Measurements from ENCODE around the gene PRR9. TPM values are rescaled to one million over a fixed set of nuclear protein-coding genes. Genes with fewer than 3 reads are reported as not detected.

PRR9 gene
- total RNA-seq, 1 donor from 2014 or later, result not detected

DNA sequence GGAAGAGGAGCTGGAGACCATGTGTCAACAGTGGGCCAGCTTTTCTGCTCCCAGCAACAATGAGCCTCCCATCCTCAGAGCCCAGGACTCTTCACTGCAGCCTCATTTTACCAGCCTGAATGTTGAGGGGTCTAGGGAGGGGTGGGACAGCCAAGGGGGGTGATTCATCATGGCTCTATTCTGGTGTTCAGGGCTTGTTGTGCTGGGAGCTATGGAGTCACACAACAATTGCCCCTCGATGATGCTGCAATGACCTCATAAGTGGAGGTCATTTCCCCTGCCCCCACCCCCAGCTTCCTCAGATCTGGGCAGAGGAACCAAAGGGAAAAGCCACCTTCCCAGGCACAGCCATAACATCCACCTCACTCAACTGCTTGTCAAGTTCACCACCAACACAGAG lies 14.3 kb upstream of the PRR9 start, which contains the start of gene LELP1:
TSS of gene LELP1 (plus strand) at position 301 of the 400 bp plus-strand sequence. CDS start 1,278 bp downstream, outside the sequence.
- no peaks in the 10 kb centered on the region for H3F3A ChIP-seq (ENCODE audit: low read depth)
- H3K27ac ChIP-seq, result no peak within 1 kb of the TSS
- no peaks in the 10 kb centered on the region for H3K27me3 ChIP-seq
- no peaks in the 10 kb centered on the region for H3K79me2 ChIP-seq (ENCODE audit: low read depth)
- H3K4me3 ChIP-seq, result no peak within 1 kb of the TSS
- no peak within 1 kb of the TSS for H3K27ac Mint-ChIP-seq
- H3K4me1 ChIP-seq, result no peaks in the 10 kb centered on the region
- no peak within 1 kb of the TSS for H3K4me2 ChIP-seq
- DNase-seq (ENCODE audit: low spot score), result no peak
- no peaks in the 10 kb centered on the region for H3K36me3 ChIP-seq
- H3K9ac ChIP-seq, result no peak within 1 kb of the TSS
- TF ChIP-seq EZH2 (IDR thresholded peaks at IDR 0.05), result no peak
- TF ChIP-seq, protein P1, sequence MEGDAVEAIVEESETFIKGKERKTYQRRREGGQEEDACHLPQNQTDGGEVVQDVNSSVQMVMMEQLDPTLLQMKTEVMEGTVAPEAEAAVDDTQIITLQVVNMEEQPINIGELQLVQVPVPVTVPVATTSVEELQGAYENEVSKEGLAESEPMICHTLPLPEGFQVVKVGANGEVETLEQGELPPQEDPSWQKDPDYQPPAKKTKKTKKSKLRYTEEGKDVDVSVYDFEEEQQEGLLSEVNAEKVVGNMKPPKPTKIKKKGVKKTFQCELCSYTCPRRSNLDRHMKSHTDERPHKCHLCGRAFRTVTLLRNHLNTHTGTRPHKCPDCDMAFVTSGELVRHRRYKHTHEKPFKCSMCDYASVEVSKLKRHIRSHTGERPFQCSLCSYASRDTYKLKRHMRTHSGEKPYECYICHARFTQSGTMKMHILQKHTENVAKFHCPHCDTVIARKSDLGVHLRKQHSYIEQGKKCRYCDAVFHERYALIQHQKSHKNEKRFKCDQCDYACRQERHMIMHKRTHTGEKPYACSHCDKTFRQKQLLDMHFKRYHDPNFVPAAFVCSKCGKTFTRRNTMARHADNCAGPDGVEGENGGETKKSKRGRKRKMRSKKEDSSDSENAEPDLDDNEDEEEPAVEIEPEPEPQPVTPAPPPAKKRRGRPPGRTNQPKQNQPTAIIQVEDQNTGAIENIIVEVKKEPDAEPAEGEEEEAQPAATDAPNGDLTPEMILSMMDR (IDR thresholded peaks at IDR 0.05), result no peak
- no peak for TF ChIP-seq EZH2phosphoT487 (IDR thresholded peaks at IDR 0.05)
- no peaks in the 10 kb centered on the region for H3K4me1 Mint-ChIP-seq
- no peaks in the 10 kb centered on the region for H3K36me3 Mint-ChIP-seq
- no peaks in the 10 kb centered on the region for H4K20me1 ChIP-seq (ENCODE audit: low read depth)
- H3K4me3 Mint-ChIP-seq, result no peak within 1 kb of the TSS
- peaks cover 7% of the 10 kb centered on the region for H3K9me3 ChIP-seq (ENCODE audit: low read depth)
- peaks cover 7% of the 10 kb centered on the region for H3K27me3 Mint-ChIP-seq (ENCODE audit: insufficient read depth, low read depth)
- no peaks in the 10 kb centered on the region for H3K9me3 Mint-ChIP-seq
- H2AFZ ChIP-seq (replicated peaks), result no peak within 1 kb of the TSS

DNA sequence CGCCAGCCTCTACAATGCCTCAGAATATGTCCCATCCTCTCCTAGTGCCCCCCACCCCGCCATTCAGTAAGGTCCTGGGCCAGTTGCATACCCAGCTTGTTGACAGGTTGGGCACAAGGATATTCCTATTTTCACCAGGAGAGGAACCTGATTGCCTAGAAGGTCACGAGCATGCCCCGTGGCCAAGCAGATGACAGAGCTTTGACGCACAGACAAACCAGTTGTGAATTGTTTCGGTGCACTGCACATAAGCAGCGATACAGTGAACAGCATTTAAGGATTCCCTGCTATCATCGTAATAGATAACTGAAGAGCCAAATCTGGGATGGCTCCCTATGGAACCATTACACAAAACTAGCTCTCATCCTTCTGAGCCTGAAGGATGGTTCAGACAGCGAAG lies 10.8 kb upstream of the PRR9 start:
- Mint-ChIP-seq H3K4me1 (peaks cover 12% of the 10 kb centered on the region), H3K9me3 (no peaks in the 10 kb centered on the region), H3K27me3 (ENCODE audit: insufficient read depth, low read depth) (peaks cover 8% of the 10 kb centered on the region), H3K4me3 (no peak overlapping the region), H3K36me3 (no peaks in the 10 kb centered on the region), H3K27ac (no peak overlapping the region)
- no peak overlapping the region for H3K27ac ChIP-seq
- no peak overlapping the region for H3K4me2 ChIP-seq
- no peak overlapping the region for H2AFZ ChIP-seq (replicated peaks)
- no peaks in the 10 kb centered on the region for H4K20me1 ChIP-seq (ENCODE audit: low read depth)
- DNase-seq (ENCODE audit: low spot score), result no peak
- H3K79me2 ChIP-seq (ENCODE audit: low read depth), result no peaks in the 10 kb centered on the region
- TF ChIP-seq EZH2phosphoT487 (IDR thresholded peaks at IDR 0.05) (no peak), EZH2 (IDR thresholded peaks at IDR 0.05) (no peak)
- TF ChIP-seq, protein P1 (IDR thresholded peaks at IDR 0.05), result no peak
- H3F3A ChIP-seq (ENCODE audit: low read depth), result no peaks in the 10 kb centered on the region
- no peaks in the 10 kb centered on the region for H3K4me1 ChIP-seq
- peaks cover 8% of the 10 kb centered on the region for H3K9me3 ChIP-seq (ENCODE audit: low read depth)
- no peaks in the 10 kb centered on the region for H3K36me3 ChIP-seq
- H3K9ac ChIP-seq, result no peak overlapping the region
- no peak overlapping the region for H3K4me3 ChIP-seq
- H3K27me3 ChIP-seq, result no peaks in the 10 kb centered on the region

DNA sequence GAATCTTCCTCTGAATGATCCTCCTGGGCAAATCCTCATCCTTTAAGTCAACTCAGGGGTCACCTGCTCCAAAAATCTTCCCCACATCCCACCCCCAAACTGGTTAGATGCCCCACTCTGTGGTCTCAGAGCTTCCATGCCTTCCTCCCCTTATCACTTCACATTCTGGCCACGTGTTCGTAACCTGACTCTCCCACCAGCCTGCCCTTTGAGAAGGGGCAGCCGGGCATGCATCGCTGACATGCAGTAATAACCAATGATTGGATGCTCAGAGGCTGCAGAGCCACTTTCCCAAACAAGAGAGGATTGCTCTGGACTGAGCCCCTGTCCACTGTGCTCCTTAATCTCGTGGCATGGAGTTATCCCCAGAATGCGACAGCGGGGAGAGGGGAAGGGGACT lies 7.2 kb upstream of the PRR9 start:
- H3F3A ChIP-seq (ENCODE audit: low read depth), result no peaks in the 10 kb centered on the region
- H3K27ac ChIP-seq, result no peak overlapping the region
- peaks cover 8% of the 10 kb centered on the region for H3K27me3 Mint-ChIP-seq (ENCODE audit: insufficient read depth, low read depth)
- H3K4me3 Mint-ChIP-seq, result no peak overlapping the region
- H3K36me3 Mint-ChIP-seq, result no peaks in the 10 kb centered on the region
- H3K4me2 ChIP-seq, result no peak overlapping the region
- H3K4me3 ChIP-seq, result no peak overlapping the region
- H3K27ac Mint-ChIP-seq, result peak overlapping the region; percentile 6
- H3K4me1 ChIP-seq, result no peaks in the 10 kb centered on the region
- H3K27me3 ChIP-seq, result no peaks in the 10 kb centered on the region
- no peak for DNase-seq (ENCODE audit: low spot score)
- peaks cover 12% of the 10 kb centered on the region for H3K4me1 Mint-ChIP-seq
- H3K9ac ChIP-seq, result no peak overlapping the region
- H3K9me3 ChIP-seq (ENCODE audit: low read depth), result peaks cover 5% of the 10 kb centered on the region
- no peaks in the 10 kb centered on the region for H4K20me1 ChIP-seq (ENCODE audit: low read depth)
- no peak overlapping the region for H2AFZ ChIP-seq (replicated peaks)
- no peaks in the 10 kb centered on the region for H3K36me3 ChIP-seq
- no peak for TF ChIP-seq EZH2phosphoT487 (IDR thresholded peaks at IDR 0.05)
- no peak for TF ChIP-seq EZH2 (IDR thresholded peaks at IDR 0.05)
- TF ChIP-seq, protein P1 (IDR thresholded peaks at IDR 0.05), result no peak
- H3K79me2 ChIP-seq (ENCODE audit: low read depth), result no peaks in the 10 kb centered on the region
- H3K9me3 Mint-ChIP-seq, result no peaks in the 10 kb centered on the region
